ENCODE data around the gene ALCAM.

DNA sequence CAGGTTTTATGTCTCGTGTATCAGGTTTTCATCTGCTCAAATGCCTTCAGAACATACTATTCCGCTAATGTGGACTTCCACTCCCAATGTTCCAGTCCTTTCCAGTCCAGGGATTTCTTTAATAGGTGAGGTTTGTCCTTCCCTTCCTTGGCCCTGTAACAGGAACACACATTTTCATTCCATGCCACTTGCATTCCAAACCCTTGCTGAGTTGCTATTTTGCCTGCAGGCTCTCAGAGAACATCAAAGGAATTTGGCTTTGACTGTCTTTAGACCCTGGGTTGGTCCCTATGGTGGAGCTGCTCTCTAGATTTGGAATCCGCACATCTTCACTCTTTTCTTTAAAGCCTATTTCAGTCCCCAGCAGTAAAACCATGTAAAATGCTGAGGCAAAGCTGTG is 12.3 kb upstream of the ALCAM start:
- TF ChIP-seq POLR2A (IDR thresholded peaks at IDR 0.05; ENCODE audit: low read length) (no peak), GATA1 (IDR thresholded peaks at IDR 0.05; ENCODE audit: low read depth, low read length) (no peak)

All from erythroblast (primary cell).